ENCODE data around the gene VPREB3. TPM values are rescaled to one million over a fixed set of nuclear protein-coding genes. Genes with fewer than 3 reads are reported as not detected.
"Not testable (repeated sequence)": the region's sequence is repeated elsewhere in the genome, so short reads cannot be mapped to it uniquely, and the experiment has no call there.

Gene VPREB3
- total RNA-seq, 1 experiment from 2014 or later = 0.28 TPM

DNA sequence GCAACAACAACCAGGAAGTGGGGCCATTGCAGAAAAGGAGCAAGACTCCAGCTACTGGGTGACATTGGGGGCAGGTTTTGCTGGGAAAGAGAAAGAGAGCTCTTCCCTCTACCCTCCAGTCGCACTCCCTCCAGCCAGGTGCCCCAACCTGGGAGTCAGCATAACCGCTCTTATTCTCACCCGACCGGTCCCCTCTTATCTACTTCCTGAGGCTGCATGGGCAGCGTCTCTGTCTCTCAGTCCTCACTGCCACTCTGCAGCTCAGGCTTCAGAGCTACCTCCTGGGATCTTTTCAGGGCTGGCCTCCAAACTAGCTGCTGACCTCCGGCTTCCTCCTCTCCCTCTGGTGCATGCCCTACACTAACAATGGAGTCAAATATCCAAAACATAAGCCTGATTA, 8.4 kb downstream of the VPREB3 start:
- Histone ChIP-seq H3K9me3 (replicated peaks) (no peaks in the 10 kb centered on the region), H3K36me3 (peaks cover 16% of the 10 kb centered on the region), H3K27ac (no peak overlapping the region), H3K4me3 (no peak overlapping the region), H3K27me3 (no peaks in the 10 kb centered on the region), H3K4me1 (peaks cover 5% of the 10 kb centered on the region; the same call in 1 of the 2 replicates)
- no peak for DNase-seq

DNA sequence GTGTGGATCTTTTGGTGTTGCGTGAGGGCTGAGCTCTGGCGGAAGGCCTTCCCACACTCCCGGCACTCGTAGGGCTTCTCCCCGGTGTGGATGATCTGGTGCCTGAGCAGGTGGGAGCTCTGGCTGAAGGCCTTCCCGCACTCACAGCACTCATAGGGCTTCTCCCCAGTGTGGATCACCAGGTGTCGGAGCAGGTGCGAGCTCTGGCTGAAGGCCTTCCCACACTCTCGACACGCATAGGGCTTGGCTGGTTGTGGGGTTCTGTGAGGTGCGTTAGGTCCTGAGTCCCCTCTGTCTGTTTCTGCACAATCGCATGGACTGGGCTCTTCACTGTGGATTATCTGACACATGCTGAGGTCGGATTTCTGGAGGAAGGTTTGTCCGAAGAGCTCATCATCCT, 9.7 kb downstream of the VPREB3 start:
- DNase-seq = no peak
- H3K36me3 ChIP-seq = peaks cover 16% of the 10 kb centered on the region
- no peak overlapping the region for H3K4me3 ChIP-seq
- H3K4me1 ChIP-seq = no peaks in the 10 kb centered on the region
- no peak overlapping the region for H3K27ac ChIP-seq
- H3K9me3 ChIP-seq (replicated peaks) = no peaks in the 10 kb centered on the region
- no peaks in the 10 kb centered on the region for H3K27me3 ChIP-seq

DNA sequence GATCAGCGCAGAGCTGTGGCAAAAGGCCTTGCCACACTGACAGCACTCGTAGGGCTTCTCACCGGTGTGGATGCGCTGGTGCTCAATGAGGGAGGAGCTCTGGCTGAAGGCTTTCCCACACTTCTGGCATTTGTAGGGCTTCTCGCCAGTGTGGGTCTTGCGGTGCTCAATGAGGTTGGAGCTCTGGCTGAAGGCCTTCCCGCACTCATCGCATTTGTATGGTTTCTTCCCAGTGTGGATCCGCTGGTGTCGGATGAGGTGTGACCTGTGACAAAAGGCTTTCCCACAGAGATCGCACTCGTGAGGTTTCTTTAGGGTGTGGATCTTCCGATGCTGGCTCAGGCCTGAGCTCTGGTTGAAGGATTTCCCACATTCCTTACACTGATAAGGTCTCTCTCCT, 10.2 kb downstream of the VPREB3 start:
- Histone ChIP-seq H3K27me3 (no peaks in the 10 kb centered on the region), H3K36me3 (peaks cover 16% of the 10 kb centered on the region), H3K4me1 (no peaks in the 10 kb centered on the region), H3K9me3 (replicated peaks) (no peaks in the 10 kb centered on the region), H3K4me3 (no peak overlapping the region), H3K27ac (no peak overlapping the region)
- DNase-seq = no peak

DNA sequence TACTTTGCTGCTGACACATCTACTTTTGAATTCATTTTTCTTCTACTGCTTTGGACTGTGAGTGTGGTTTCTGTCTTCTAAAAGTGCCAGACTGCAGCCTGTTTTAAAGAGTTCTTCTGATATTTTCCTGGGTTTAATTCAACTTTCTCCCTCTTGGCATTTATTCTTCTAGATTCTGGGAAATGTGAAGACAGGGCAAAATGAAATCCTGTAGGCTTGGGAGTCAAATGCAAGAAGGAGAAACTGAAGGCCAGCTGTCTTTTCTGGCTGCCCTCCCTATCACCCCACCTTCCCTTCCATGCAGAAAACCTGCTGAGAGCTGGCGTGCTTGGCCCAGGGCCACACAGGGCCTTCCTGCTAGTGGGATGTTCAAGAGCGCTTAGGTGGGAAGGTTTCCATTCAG, 10.9 kb downstream of the VPREB3 start:
- no peak for DNase-seq
- no peaks in the 10 kb centered on the region for H3K9me3 ChIP-seq (replicated peaks)
- H3K4me1 ChIP-seq = 0 out of 2 replicates have a peak, but pooled peaks cover 2% of the 10 kb centered on the region
- no peaks in the 10 kb centered on the region for H3K27me3 ChIP-seq
- H3K36me3 ChIP-seq = peaks cover 16% of the 10 kb centered on the region
- no peak overlapping the region for H3K4me3 ChIP-seq
- H3K27ac ChIP-seq = no peak overlapping the region

DNA sequence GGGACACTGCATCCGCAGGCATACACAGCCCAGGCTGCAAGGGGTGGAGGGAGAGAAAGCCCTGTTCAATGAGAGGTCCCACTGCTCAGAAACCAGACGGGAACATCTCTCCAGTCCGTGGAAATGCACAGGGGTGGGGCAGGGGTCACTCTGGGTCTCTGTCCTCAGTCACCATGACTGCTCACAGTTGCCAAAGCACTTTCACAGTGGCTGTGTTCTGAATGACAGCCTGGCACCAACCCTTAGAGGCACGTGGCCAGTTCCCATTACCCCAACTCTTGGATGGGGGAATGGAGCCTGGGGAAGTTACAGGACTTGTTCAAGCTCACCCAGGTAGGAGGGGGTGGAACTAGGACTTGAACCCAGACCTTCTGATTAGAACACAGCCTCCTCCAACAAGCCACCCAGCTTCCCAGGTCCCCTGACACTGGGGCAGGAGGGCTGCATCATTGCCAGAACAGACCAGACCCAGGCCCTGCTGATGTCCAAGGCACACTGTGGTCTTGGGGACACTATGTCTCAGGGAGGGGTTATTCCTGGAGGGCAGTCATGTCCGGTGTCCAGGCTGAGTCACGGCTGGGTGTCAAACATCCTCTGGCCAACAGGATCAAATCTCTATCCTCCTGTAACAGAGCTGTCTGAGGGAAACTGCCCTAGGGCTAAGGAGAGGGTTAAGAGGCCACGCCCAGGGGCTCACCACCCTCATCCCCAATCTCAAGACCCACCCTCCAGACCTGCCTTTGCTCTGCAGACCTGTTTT, 11.5 kb downstream of the VPREB3 start:
- Histone ChIP-seq H3K36me3 (peaks cover 16% of the 10 kb centered on the region), H3K27ac (no peak overlapping the region), H3K27me3 (no peaks in the 10 kb centered on the region), H3K4me3 (no peak overlapping the region), H3K4me1 (peaks cover 6% of the 10 kb centered on the region; the same call in 1 of the 2 replicates), H3K9me3 (replicated peaks) (no peaks in the 10 kb centered on the region)
- DNase-seq = no peak

DNA sequence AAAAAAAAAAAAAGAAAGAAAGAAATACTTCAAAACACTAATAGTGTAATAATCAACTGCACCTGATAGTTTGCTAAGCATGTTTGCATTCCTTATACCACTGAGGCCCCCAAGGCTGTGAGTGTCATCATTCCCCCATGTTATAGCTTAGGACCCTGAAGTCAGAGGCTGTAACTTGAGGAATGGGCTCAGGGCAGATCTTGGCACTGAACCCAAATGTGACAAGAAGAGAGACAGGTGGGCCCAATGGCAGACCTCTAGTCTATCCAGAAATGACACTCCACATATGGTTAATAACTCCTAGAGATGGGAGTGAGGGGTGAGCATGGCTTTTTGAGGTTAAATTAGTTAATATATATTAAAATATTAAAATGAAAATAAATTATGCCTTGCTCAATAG, 16.5 kb downstream of the VPREB3 start:
- no peaks in the 10 kb centered on the region; the same call in 1 of the 2 replicates for H3K36me3 ChIP-seq
- peaks cover 8% of the 10 kb centered on the region for H3K4me1 ChIP-seq
- H3K27me3 ChIP-seq = no peaks in the 10 kb centered on the region
- DNase-seq = peak in 1 of 2 experiments; percentile 66
- no peak overlapping the region for H3K4me3 ChIP-seq
- H3K9me3 ChIP-seq (replicated peaks) = no peaks in the 10 kb centered on the region
- H3K27ac ChIP-seq = no peak overlapping the region; the same call in 1 of the 2 replicates

DNA sequence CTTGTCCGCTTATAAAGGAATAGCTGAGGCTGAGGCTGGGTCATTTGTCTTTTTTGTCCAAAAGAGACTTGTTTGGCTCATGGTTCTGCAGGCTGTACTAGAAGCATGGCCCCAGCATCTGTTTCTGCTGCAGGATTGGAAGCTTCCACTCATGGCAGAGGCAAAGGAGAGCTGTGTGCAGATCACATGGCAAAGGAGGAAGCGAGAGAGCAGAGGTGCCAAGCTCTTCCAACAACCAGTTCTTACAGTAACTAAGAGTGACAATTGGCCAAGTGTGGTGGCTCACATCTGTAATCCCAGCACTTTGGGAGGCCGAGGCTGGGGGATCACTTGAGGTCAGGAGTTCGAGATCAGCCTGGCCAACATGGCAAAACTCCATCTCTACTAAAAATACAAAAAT, 26.1 kb downstream of the VPREB3 start:
- not testable (repeated sequence) for DNase-seq; H3K4me1 ChIP-seq; H3K36me3 ChIP-seq; H3K27me3 ChIP-seq; H3K9me3 ChIP-seq (replicated peaks); H3K27ac ChIP-seq; H3K4me3 ChIP-seq

DNA sequence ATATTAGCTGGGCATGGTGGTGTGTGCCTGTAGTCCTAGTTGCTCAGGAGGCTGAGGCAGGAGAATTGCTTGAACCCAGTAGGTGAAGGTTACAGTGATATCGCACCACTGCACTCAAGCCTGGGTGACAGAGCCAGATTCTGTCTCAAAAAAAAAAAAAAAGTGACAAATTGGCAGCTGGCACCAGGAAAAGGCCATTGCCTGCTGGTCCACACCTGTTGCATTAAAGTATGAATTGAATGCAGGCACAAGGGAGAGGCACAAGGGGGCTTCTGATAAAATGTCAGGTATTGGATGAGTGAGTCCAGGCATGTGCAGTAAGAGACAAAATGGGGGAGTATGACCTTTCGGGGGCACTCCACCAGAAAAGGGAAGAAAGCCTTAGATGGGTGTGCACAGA, 31.5 kb downstream of the VPREB3 start:
- H3K27me3 ChIP-seq = no peaks in the 10 kb centered on the region
- no peak overlapping the region for H3K27ac ChIP-seq
- DNase-seq = no peak
- H3K36me3 ChIP-seq = no peaks in the 10 kb centered on the region
- no peaks in the 10 kb centered on the region for H3K9me3 ChIP-seq (replicated peaks)
- no peak overlapping the region for H3K4me3 ChIP-seq
- peaks cover 7% of the 10 kb centered on the region; the same call in 1 of the 2 replicates for H3K4me1 ChIP-seq

DNA sequence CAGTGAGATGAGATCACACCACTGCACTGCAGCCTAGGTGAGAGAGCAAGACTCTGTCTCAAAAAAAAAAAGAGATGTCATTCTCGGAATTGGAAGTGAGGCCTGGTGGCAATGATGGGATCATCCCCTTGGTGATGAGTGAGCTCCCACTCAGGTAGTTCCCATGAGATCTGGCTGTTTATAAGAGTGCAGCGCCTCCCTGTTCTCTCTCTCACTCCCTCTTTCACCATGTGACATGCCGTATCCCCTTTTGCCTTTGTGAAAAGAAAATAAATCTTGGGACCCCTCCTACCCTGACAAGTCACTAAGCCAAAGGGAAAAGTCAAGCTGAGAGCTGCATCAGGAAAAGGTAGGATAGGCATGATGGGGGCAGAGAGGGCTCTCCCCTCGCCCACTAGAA, 32.1 kb downstream of the VPREB3 start:
- H3K4me3 ChIP-seq = no peak overlapping the region
- no peaks in the 10 kb centered on the region for H3K36me3 ChIP-seq
- no peak overlapping the region for H3K27ac ChIP-seq
- H3K9me3 ChIP-seq (replicated peaks) = no peaks in the 10 kb centered on the region
- no peaks in the 10 kb centered on the region for H3K27me3 ChIP-seq
- H3K4me1 ChIP-seq = peaks cover 7% of the 10 kb centered on the region; the same call in 1 of the 2 replicates
- DNase-seq = no peak

DNA sequence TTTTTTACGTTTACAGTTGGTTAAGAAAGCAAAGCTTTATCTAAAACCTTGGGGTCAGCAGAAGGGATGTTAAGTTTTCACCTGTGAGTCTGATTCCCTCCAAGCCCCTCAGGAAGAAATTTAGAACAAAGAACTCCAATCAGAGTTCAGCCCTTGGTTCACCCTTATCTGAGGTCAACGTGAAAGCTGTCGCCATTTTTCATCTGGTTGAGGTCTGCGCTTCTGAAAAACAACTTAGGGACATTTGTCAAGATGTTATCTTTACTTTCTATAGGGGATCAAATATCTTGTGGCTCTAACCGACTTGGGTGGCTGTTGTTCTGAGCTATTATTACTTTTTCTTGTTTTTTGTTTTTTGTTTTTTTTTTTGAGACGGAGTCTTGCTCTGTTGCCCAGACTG, 33.4 kb downstream of the VPREB3 start:
- no peaks in the 10 kb centered on the region for H3K9me3 ChIP-seq (replicated peaks)
- H3K27ac ChIP-seq = no peak overlapping the region
- H3K4me3 ChIP-seq = no peak overlapping the region
- no peaks in the 10 kb centered on the region for H3K36me3 ChIP-seq
- DNase-seq = no peak
- H3K4me1 ChIP-seq = peaks cover 7% of the 10 kb centered on the region; the same call in 1 of the 2 replicates
- no peaks in the 10 kb centered on the region for H3K27me3 ChIP-seq

DNA sequence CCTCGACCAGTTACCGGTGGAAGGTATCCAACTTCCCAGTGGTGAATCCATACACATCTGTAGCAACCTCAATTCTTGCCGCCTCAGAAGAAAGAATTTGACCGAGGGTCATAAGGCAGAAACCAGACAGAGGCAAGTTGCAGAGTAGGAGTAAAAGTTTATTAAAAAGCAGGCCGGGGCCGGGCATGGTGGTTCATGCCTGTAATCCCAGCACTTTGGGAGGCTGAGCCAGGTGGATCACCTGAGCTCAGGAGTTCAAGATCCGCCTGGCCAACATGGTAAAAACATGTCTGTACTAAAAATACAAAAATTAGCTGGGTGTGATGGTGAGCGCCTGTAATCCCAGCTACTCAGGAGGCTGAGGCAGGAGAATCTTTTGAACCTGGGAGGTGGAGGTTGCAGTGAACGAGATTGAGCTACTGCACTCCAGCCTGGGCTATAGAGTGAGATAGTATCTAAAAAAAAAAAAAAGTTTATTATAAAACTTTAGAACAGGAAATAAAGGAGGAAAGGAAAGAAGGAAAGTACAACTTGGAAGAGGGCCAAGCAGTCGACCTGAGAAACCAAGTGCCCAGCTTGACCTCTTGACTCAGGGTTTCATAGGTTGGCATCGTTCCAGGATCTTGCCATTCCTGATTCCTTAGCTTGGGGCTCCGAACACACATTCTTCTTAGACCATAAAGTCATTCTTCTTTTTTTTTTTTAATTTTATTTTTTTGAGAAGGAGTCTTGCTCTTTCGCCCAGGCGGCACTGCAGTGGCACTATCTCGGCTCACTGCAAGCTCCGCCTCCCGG, 35.7 kb downstream of the VPREB3 start:
- Histone ChIP-seq H3K4me3 (no peak overlapping the region), H3K9me3 (replicated peaks) (no peaks in the 10 kb centered on the region), H3K27me3 (no peaks in the 10 kb centered on the region), H3K4me1 (peaks cover 7% of the 10 kb centered on the region; the same call in 1 of the 2 replicates), H3K27ac (no peak overlapping the region), H3K36me3 (peaks cover 3% of the 10 kb centered on the region; the same call in 1 of the 2 replicates)
- no peak for DNase-seq

DNA sequence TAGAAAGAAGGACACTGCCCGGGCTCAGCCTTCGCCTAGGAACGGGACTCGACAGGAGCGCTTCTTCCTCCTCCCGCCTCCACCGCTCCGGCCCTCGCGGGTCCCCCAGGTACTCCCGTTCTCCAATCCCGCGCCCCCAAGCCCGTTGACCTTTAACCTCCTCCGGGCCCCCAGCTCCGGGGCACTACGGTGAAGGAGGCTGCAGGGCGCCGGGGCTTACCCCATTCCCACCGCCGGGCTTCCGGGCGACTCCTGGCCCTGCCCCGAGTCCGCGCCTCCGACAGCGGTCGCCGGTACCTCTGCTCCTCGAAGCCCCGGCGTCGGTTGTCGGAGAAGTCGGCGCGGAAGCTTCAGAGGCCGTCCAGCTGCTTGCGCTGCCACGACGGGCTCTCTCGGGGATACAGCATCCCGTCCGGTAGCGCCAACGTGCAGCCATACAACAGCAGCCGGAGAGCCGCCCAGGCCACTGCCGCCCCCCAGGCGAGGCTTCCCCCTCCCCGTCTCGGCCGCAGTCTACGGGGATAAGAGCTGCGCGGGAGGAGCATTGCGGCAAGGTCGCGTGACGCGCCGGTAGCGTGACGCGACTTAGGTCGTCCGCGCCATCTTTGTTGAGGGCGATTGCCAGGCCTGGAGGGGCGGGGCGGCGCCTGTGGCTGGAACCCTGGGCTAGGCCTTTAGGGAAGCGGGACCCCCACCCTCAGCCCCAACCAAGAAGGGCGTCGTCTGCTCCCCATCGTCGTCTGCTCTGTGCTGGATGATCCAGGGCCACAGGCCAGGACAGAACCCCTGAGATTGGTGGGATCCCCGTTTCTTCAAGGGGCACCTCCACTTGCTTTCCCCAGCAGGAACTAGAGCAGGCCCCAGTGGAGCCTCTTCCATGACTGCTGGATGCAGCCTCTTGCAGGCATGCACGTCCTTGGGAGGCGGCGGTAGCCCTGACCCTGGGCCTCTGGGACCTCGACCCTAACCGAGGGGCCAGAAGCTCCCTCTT, 37.1 kb downstream of the VPREB3 start:
- Histone ChIP-seq H3K4me3 (peak overlapping the region; percentile 70), H3K36me3 (peaks cover 6% of the 10 kb centered on the region), H3K27ac (peak overlapping the region; percentile 48), H3K9me3 (replicated peaks) (no peaks in the 10 kb centered on the region), H3K27me3 (no peaks in the 10 kb centered on the region), H3K4me1 (no peaks in the 10 kb centered on the region)
- DNase-seq = peak; percentile 86 to 91

DNA sequence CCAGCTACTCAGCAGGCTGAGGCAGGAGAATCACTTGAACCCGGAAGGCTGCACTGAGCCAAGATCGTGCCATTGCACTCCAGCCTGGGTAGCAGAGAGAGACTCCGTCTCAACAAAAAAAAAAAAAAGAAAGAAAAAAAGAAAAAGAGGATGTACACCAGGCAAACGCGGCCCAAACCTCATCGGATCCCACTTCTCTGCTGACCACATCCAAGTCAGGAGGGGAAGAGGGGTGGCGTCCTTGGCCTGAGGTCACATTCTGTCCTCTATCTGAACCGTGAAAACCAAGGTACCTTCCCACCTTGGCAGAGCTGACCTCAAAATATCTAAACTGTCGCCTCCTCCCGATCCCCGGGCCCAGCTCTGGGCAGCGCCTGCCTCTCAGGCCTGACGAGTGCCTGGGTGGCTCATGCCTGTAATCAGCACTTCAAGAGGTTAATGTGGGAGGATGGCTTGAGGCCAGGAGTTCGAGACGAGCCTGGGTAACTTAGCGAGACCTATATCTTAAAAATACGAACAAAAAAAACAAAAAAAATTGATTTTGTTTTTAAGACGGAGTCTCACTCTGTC, 38.3 kb downstream of the VPREB3 start:
- Histone ChIP-seq H3K4me1 (no peaks in the 10 kb centered on the region), H3K9me3 (replicated peaks) (no peaks in the 10 kb centered on the region), H3K27me3 (no peaks in the 10 kb centered on the region), H3K27ac (no peak overlapping the region), H3K4me3 (peak overlapping the region; percentile 70; the same call in 1 of the 2 replicates), H3K36me3 (peaks cover 6% of the 10 kb centered on the region)
- no peak for DNase-seq
